Endothelial cell of umbilical vein (primary cell): ENCODE measurements around the gene SRD5A1. TPM values are rescaled to one million over a fixed set of nuclear protein-coding genes. Genes with fewer than 3 reads are reported as not detected.

ENCODE experiments used
- BruUV-seq: library from RNA; stranded (reverse); fragments of 400-500 nt; replicated peaks from 2 replicates; lab custom pipeline; 2021; lab: Mats Ljungman, UMichigan
- CTCF ChIA-PET: fragments of 300-600, 350-600 bp; sonication (Branson Sonifier 250); formaldehyde crosslinking; loops from one replicate; lab custom pipeline; 2021; ENCODE audit warnings: antibody characterized with exemption, inconsistent platforms; lab: Charles Lee
- POLR2A ChIA-PET: fragments of 300-600, 350-600 bp; sonication (Branson Sonifier 250); formaldehyde crosslinking; loops from one replicate; lab custom pipeline; 2021; ENCODE audit warnings: antibody characterized with exemption, inconsistent platforms; lab: Charles Lee
- DNase-seq: peaks from one replicate; pipeline ENCODE4 v3.0.0-alpha.2; 2011; ENCODE audit warnings: low read depth, low spot score
- FAIRE-seq: peaks from 2 replicates; lab custom pipeline; 2011; peaks lifted over from hg19 to GRCh38; lab: Jason Lieb, UNC
- H2AFZ ChIP-seq: 2 replicates; pipeline ENCODE4 v1.6.0; 2012; ENCODE audit warnings: low read depth, low read length, control low read depth, inconsistent platforms
- H3K27ac ChIP-seq: 2 replicates; pipeline ENCODE4 v1.5.1; 2011; ENCODE audit warnings: low read depth, mild to moderate bottlenecking, control low read depth, low read length, moderate library complexity; ENCODE audit not compliant: insufficient read depth
- H3K27me3 ChIP-seq, 2 experiments: 2 replicates each; pipeline versions ENCODE4 v1.6.0 to v1.6.1; 2011; ENCODE audit warnings: low read length in 2 of 2, mixed read lengths in 1 of 2; ENCODE audit not compliant: control insufficient read depth in 2 of 2, insufficient read depth in 2 of 2
- H3K36me3 ChIP-seq, 2 experiments: 2 replicates in 1 of 2; 3 replicates in 1 of 2; pipeline ENCODE4 v1.5.1; 2011; ENCODE audit warnings: low read length in 2 of 2, mild to moderate bottlenecking in 1 of 2, moderate library complexity in 1 of 2; ENCODE audit not compliant: control insufficient read depth in 2 of 2, insufficient read depth in 2 of 2; ENCODE audit errors: extremely low read depth in 1 of 2
- H3K4me1 ChIP-seq: 3 replicates; pipeline ENCODE4 v1.5.1; 2011; ENCODE audit warnings: mild to moderate bottlenecking, low read length; ENCODE audit not compliant: control insufficient read depth, insufficient read depth; ENCODE audit errors: extremely low read depth
- H3K4me2 ChIP-seq: 2 replicates; pipeline ENCODE4 v1.6.1; 2011; ENCODE audit warnings: low read length, control low read depth, mixed read lengths; ENCODE audit not compliant: insufficient read depth
- H3K4me3 ChIP-seq, 3 experiments: fragments of 200-600 bp in 1 of 3; sonication (generic), shearing (Covaris generic) in 1 of 3; replicated peaks in 1 of 3; 2 replicates each; pipeline ENCODE4 v1.5.1; 2011 to 2016; ENCODE audit warnings: control low read depth in 3 of 3, low read length in 3 of 3, mild to moderate bottlenecking in 2 of 3, inconsistent platforms in 1 of 3, low read depth in 1 of 3, moderate library complexity in 1 of 3; ENCODE audit not compliant: insufficient read depth in 1 of 3
- H3K79me2 ChIP-seq: 2 replicates; pipeline ENCODE4 v1.6.0; 2012; ENCODE audit warnings: low read length, inconsistent platforms; ENCODE audit not compliant: control insufficient read depth, insufficient read depth
- H3K9ac ChIP-seq: replicated peaks from 2 replicates; pipeline ENCODE3; 2011; ENCODE audit warnings: low read length, control low read depth; ENCODE audit not compliant: insufficient read depth; ENCODE audit errors: extremely low read depth
- H3K9me1 ChIP-seq: replicated peaks from 3 replicates; pipeline ENCODE4 v1.6.0; 2011; ENCODE audit warnings: mild to moderate bottlenecking, low read length; ENCODE audit not compliant: control insufficient read depth, insufficient read depth; ENCODE audit errors: extremely low read depth
- H3K9me3 ChIP-seq: replicated peaks from 2 replicates; pipeline ENCODE4 v1.5.1; 2012; ENCODE audit warnings: low read length, inconsistent platforms; ENCODE audit not compliant: control insufficient read depth, insufficient read depth
- H4K20me1 ChIP-seq: replicated peaks from 2 replicates; pipeline ENCODE3; 2011; ENCODE audit warnings: mild to moderate bottlenecking, low read length; ENCODE audit not compliant: control insufficient read depth, insufficient read depth; ENCODE audit errors: extremely low read depth
- CTCF ChIP-seq, 2 donors: IDR thresholded peaks; 1 replicate in 1 of 2; 2 replicates in 1 of 2; pipeline ENCODE4 v1.5.1; 2011; ENCODE audit warnings: low read length in 2 of 2, mild to moderate bottlenecking in 2 of 2, moderate library complexity in 2 of 2, control low read depth in 1 of 2, inconsistent platforms in 1 of 2, low read depth in 1 of 2; ENCODE audit not compliant: insufficient read depth in 1 of 2; ENCODE audit errors: extremely low read depth in 1 of 2
- EZH2 ChIP-seq: IDR thresholded peaks from 2 replicates; pipeline ENCODE4 v1.6.1; 2012; ENCODE audit warnings: borderline replicate concordance, low read depth, mild to moderate bottlenecking, moderate library complexity, low read length, inconsistent platforms; ENCODE audit not compliant: severe bottlenecking
- FOS ChIP-seq: IDR thresholded peaks from 2 replicates; pipeline ENCODE4 v1.6.1; 2011; ENCODE audit warnings: mild to moderate bottlenecking, low read length, moderate library complexity, borderline replicate concordance; ENCODE audit not compliant: insufficient read depth
- GATA2 ChIP-seq: IDR thresholded peaks from 2 replicates; pipeline ENCODE4 v1.7.0; 2011; ENCODE audit warnings: low read depth, mild to moderate bottlenecking, moderate library complexity, mixed read lengths, low read length; ENCODE audit not compliant: insufficient read length, insufficient read depth
- JUN ChIP-seq: IDR thresholded peaks from 2 replicates; pipeline ENCODE4 v1.6.1; 2011; ENCODE audit warnings: borderline replicate concordance, low read depth; ENCODE audit not compliant: insufficient read length, insufficient read depth
- MAX ChIP-seq: IDR thresholded peaks from 2 replicates; pipeline ENCODE4 v1.6.1; 2011; ENCODE audit not compliant: insufficient read depth, insufficient read length
- MYC ChIP-seq: IDR thresholded peaks from one replicate; pipeline ENCODE4 v1.6.1; 2011; ENCODE audit warnings: mild to moderate bottlenecking, low read depth, low read length
- POLR2A ChIP-seq: IDR thresholded peaks from 2 replicates; pipeline ENCODE4 v1.6.1; 2012; ENCODE audit warnings: low read depth, mild to moderate bottlenecking, control low read depth, low read length
- POLR2AphosphoS5 ChIP-seq: IDR thresholded peaks from 2 replicates; pipeline ENCODE4 v1.6.1; 2012; ENCODE audit warnings: low read depth, mild to moderate bottlenecking, control low read depth, low read length, moderate library complexity; ENCODE audit not compliant: insufficient read depth
- dilution Hi-C: fragments of 300-500 bp; cut with MboI; formaldehyde crosslinking; loops from one replicate; pipeline ENCODE4 v1.15.0; 2019; ENCODE audit warnings: low sequenced_read_pairs; ENCODE audit not compliant: extremely low pct_ligation_motif_present
- intact Hi-C: fragments of 100-400 bp; cut with micrococcal nuclease; formaldehyde crosslinking; loops from one replicate; pipeline ENCODE4 v1.10.0; 2022
- polyA plus RNA-seq, 4 experiments: library from polyadenylated mRNA; depleted of rRNA in 3 of 4; stranded (reverse) in 3 of 4; unstranded in 1 of 4; fragments of >200 nt; gene quantifications; 2 replicates each; pipeline versions ENCODE4 v1.2.1 to v1.2.3, GENCODE V29; 2011 to 2012; ENCODE audit warnings: missing spikeins in 1 of 4
- total RNA-seq: library from RNA; stranded (reverse); gene quantifications from 2 replicates; pipeline ENCODE4 v1.2.3, GENCODE V29; 2021

Gene SRD5A1
- total and polyA plus RNA-seq, 2 donors (not counting 3 experiments of a cell fraction or from before 2014, with no cell fraction given): 11.6 to 14.8 TPM

DNA sequence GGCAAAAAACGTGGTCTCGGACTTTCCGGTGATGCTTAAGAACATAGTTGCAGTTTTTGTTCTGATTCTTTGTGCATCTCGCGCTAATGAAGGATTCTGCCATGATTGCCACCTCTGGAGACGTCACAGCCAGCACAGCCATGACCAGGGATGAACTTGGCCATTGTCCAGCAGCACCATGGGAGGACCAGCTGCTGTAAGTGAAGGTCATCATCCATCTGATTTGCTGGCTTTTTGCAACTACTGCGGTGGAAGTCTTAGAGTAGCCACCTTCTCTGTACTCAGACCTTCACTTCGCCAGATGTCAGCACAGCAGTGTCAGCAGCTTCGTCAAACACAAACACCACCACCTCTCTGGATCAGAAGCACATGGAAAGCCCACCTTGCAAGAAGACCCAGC lies 46.1 kb upstream of the SRD5A1 start:
- no peak for FAIRE-seq
- Histone ChIP-seq H3K4me3 (no peak overlapping the region), H3K4me1 (peaks cover 13% of the 10 kb centered on the region), H3K36me3 (no peaks in the 10 kb centered on the region), H3K9ac (no peak overlapping the region), H3K79me2 (no peaks in the 10 kb centered on the region), H3K27ac (no peak overlapping the region), H3K9me1 (no peaks in the 10 kb centered on the region), H4K20me1 (no peaks in the 10 kb centered on the region), H3K4me2 (no peak overlapping the region), H3K27me3 (peaks cover 6 to 10% of the 10 kb centered on the region in 2 experiments), H3K9me3 (no peaks in the 10 kb centered on the region), H2AFZ (no peak overlapping the region)
- dilution Hi-C loops: no loop called here
- POLR2A ChIA-PET: no interaction called here
- intact Hi-C loops: loop anchor here (10.0 kb wide), 1 partner anchor 212 kb away; the partner anchor contains the start of gene MED10
- DNase-seq: no peak
- no peak for TF ChIP-seq FOS
- no peak for TF ChIP-seq CTCF (IDR thresholded peaks at IDR 0.05; ENCODE audit: extremely low read depth in 1 of 2, insufficient read depth in 1 of 2, low read depth in 1 of 2, low read length in 2 of 2)
- TF ChIP-seq POLR2A: no peak
- no peak for TF ChIP-seq POLR2AphosphoS5
- no peak for TF ChIP-seq GATA2
- no peak for TF ChIP-seq JUN
- TF ChIP-seq MYC: no peak
- no peak for TF ChIP-seq EZH2
- no peak for TF ChIP-seq MAX
- no TSS peak for BruUV-seq
- CTCF ChIA-PET: no interaction called here
